Activated T-helper 17 cell treated with anti-CD3 and anti-CD28 coated beads, Interleukin-2, amount 50 U/mL, for 72 hours (primary cell): Measurements from ENCODE around the gene SLC2A4. TPM values are rescaled to one million over a fixed set of nuclear protein-coding genes. Genes with fewer than 3 reads are reported as not detected.

Source experiments
- ATAC-seq: fragments of 150-1000 bp; cut with Tn5 transposase; replicated peaks from 2 replicates; pipeline ENCODE4 v1.10.0; 2021; ENCODE audit warnings: mild to moderate bottlenecking, moderate library complexity
- H3K27ac Mint-ChIP-seq: one replicate; pipeline ENCODE4 v1.8.0; 2022; ENCODE audit warnings: mixed read lengths
- H3K27me3 Mint-ChIP-seq: one replicate; pipeline ENCODE4 v1.8.0; 2022; ENCODE audit warnings: mixed read lengths
- H3K36me3 Mint-ChIP-seq: one replicate; pipeline ENCODE4 v1.8.0; 2022; ENCODE audit warnings: low read depth, mild to moderate bottlenecking, mixed read lengths
- H3K4me1 Mint-ChIP-seq: one replicate; pipeline ENCODE4 v1.8.0; 2022; ENCODE audit warnings: mixed read lengths
- H3K4me3 Mint-ChIP-seq: one replicate; pipeline ENCODE4 v1.8.0; 2022; ENCODE audit warnings: mild to moderate bottlenecking, mixed read lengths
- H3K9me3 Mint-ChIP-seq: one replicate; pipeline ENCODE4 v1.8.0; 2022; ENCODE audit warnings: mixed read lengths
- total RNA-seq, 2 donors: library from RNA; stranded (reverse); gene quantifications; one replicate each; pipeline ENCODE4 v1.2.3, GENCODE V29; 2022

The SLC2A4 gene
- total RNA-seq, 2 donors from 2014 or later = not detected

GRCh38 chr17:7313890-7314718 is 32.6 kb downstream of the SLC2A4 start:
- Mint-ChIP-seq H3K27me3 (no peaks in the 10 kb centered on the region), H3K9me3 (no peaks in the 10 kb centered on the region), H3K27ac (peak overlapping the region; percentile 86), H3K36me3 (peaks cover 90% of the 10 kb centered on the region), H3K4me3 (peak overlapping the region; percentile 95), H3K4me1 (peaks cover 38% of the 10 kb centered on the region)
- ATAC-seq = no peak

DNA sequence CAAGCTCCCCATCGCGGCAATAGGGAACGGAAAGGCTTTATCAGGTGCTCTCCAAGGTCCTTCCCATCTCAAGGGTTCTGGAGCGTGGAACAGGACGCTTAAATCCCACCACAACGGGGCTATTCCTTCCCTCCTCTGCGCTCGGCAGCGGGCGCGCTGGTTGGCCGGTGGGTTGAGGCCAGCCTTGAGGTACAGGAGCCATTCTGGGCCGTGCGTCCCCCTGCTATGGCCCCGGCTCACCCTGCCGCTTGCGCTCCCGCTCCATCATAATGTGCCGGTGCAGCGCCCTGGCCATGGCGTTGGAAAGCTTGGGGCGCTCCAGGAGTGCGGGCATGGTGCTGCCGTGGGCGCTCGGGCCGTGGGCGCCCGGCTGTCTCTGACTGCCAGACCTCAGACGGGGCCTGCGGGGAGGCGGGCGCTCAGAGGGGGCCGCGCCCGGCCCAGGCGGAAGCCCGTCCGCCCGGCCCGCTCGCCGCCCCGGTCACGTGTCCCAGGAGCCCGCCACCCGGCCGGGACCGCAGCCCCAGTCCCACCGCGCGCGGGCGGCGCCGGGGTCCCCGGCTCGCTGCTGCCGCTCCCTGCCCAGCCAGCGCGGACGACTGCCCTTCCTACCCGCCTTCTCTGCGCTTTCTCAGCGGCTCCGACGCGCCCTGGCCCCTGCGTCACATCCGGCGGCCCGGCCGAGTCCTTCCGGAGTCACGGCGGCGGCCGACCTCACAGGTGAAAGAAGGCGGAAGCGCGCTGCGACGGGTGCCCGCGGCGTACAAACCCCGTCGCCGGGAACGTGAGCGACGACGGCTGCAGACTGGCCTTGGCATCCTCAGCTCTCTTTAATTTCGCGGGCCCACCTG is 33.4 kb downstream of the SLC2A4 start, which contains the start of gene GPS2:
TSS of gene GPS2 (minus strand) at position 642 of the 851 bp plus-strand sequence. CDS start at position 334, 308 bp downstream.
- Mint-ChIP-seq H3K9me3 (no peaks in the 10 kb centered on the region), H3K4me1 (peaks cover 30% of the 10 kb centered on the region), H3K36me3 (peaks cover 87% of the 10 kb centered on the region), H3K27ac (peak within 1 kb of the TSS; percentile 86), H3K4me3 (peak within 1 kb of the TSS; percentile 95), H3K27me3 (no peaks in the 10 kb centered on the region)
- ATAC-seq = peak; percentile 97

DNA sequence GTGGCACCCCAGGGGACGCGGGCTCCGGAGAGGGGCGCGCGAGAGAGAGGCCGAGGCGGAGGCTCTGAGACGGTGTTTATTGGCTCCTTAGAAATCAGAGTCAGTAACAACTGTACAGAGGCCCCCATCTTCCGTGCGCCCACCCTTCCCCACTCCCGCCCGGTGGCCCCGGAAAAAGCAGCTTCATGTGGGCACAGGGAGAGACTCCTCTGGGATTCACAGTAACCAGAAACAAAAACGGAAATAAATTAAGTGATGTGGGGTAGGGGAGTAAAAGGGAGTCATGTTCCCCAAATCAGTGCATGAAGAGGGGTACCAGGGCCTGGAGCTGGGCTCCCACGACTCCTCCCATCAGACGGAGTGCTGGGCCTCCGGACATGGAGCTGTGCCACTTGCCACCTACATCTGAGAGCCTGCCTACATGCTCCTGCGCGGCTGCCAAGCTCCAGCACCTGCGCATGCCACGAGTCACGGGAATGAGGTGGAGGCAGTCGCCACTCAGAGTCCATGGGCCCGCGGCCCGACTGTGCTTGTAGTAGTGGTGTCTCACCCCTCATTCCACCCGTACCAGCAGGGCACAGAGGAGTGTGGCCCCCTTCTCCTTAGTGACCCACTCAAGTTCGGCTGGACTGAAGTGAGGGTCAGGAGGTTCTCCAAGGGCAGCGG is 34.2 kb downstream of the SLC2A4 start:
- Mint-ChIP-seq H3K27me3 (no peaks in the 10 kb centered on the region), H3K4me1 (peaks cover 22% of the 10 kb centered on the region), H3K36me3 (peaks cover 80% of the 10 kb centered on the region), H3K9me3 (no peaks in the 10 kb centered on the region), H3K4me3 (peak overlapping the region; percentile 95), H3K27ac (peak overlapping the region; percentile 86)
- no peak for ATAC-seq

- H3K9me3 Mint-ChIP-seq = no peaks in the 10 kb centered on the region
Measured at GRCh38 chr17:7317161-7317803, 35.8 kb downstream of the SLC2A4 start.

GRCh38 chr17:7318121-7318860 is 36.8 kb downstream of the SLC2A4 start:
- Mint-ChIP-seq H3K4me3 (no peak overlapping the region), H3K36me3 (peaks cover 78% of the 10 kb centered on the region), H3K4me1 (peaks cover 5% of the 10 kb centered on the region), H3K27me3 (no peaks in the 10 kb centered on the region), H3K9me3 (no peaks in the 10 kb centered on the region), H3K27ac (peak overlapping the region; percentile 66)
- ATAC-seq = no peak

More at GRCh38 chr17:7317161-7317803, 35.8 kb downstream of the SLC2A4 start:
- H3K27ac Mint-ChIP-seq = peak overlapping the region; percentile 66
- H3K4me3 Mint-ChIP-seq = peak overlapping the region; percentile 33
- H3K36me3 Mint-ChIP-seq = peaks cover 80% of the 10 kb centered on the region
- H3K27me3 Mint-ChIP-seq = no peaks in the 10 kb centered on the region
- no peak for ATAC-seq
- H3K4me1 Mint-ChIP-seq = peaks cover 13% of the 10 kb centered on the region

GRCh38 chr17:7321466-7321865 is 39.9 kb downstream of the SLC2A4 start:
- no peak overlapping the region for H3K27ac Mint-ChIP-seq
- H3K36me3 Mint-ChIP-seq = peaks cover 62% of the 10 kb centered on the region
- H3K4me3 Mint-ChIP-seq = no peak overlapping the region
- no peak for ATAC-seq
- H3K4me1 Mint-ChIP-seq = no peaks in the 10 kb centered on the region
- no peaks in the 10 kb centered on the region for H3K27me3 Mint-ChIP-seq
- no peaks in the 10 kb centered on the region for H3K9me3 Mint-ChIP-seq

DNA sequence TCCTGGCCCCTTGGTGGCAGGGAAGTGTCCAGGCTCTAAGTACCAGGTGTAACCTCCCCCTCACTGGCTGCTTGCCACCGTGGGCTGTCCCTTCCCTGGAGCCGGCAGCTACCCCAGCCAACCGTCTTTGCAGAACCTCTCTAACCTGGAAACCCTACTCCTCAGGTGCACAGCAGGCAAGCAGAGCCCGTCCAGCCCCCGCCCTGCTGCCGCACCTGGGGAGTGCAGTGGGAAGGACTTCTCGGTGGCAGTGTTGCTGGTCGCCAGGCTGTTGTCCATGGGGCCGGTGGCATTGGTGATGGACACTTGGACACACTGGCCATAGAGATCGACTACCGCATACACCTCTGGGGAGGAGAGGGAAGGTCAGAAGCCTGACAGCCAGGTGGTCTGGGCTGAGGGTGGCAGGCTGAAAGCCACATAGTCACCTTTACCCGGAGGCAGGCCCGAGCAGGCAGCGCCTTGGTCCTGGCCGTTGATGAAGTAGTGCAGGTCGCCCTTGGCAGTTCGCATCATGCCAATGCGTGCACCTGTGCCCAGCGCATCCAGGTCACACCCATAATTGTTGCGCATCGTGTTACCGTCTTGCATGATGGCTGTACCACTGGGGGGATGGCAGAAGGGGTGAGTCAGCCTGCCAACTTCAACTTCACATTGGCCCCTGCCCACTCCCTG is 41.1 kb downstream of the SLC2A4 start:
- H3K9me3 Mint-ChIP-seq = no peaks in the 10 kb centered on the region
- no peaks in the 10 kb centered on the region for H3K27me3 Mint-ChIP-seq
- H3K36me3 Mint-ChIP-seq = peaks cover 54% of the 10 kb centered on the region
- H3K4me3 Mint-ChIP-seq = no peak overlapping the region
- H3K4me1 Mint-ChIP-seq = no peaks in the 10 kb centered on the region
- H3K27ac Mint-ChIP-seq = no peak overlapping the region
- no peak for ATAC-seq

DNA sequence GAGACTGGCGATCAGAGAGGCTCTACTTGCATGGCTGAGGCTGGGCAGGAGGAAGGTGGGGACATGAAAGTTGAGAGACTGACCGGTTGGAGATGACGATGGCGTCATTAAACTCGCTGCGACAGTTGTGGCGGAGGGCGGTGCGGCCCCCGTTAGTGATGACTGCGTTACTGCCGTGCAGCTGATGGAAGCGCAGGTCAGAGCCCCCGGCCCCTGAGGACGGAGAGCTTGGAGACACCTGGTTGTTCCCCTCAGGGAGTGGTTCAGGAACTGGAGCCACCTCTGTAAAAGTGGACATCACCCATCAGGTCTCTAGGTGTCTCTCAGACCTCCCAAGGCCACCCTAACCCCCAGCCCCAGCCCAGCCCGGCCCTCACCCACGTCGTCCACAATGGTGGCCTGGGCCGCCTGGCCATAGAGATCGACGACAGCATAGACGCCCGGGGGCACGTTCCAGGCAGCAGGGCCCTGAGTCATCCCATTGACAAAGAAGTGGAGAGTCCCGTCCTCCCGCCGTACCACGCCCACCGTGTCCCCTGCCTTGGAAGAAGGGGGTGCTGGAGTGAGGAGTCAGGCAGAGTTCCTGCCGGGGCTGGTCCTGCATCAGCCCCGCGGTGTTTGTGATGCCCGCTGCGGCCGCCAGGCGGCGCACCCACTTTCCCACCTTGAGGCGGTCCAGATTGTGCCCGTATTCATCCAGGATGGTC is 42.4 kb downstream of the SLC2A4 start:
- H3K9me3 Mint-ChIP-seq = no peaks in the 10 kb centered on the region
- H3K36me3 Mint-ChIP-seq = peaks cover 44% of the 10 kb centered on the region
- H3K4me1 Mint-ChIP-seq = peaks cover 11% of the 10 kb centered on the region
- peak overlapping the region; percentile 36 for H3K27ac Mint-ChIP-seq
- H3K4me3 Mint-ChIP-seq = no peak overlapping the region
- H3K27me3 Mint-ChIP-seq = no peaks in the 10 kb centered on the region
- ATAC-seq = peak; percentile 74

DNA sequence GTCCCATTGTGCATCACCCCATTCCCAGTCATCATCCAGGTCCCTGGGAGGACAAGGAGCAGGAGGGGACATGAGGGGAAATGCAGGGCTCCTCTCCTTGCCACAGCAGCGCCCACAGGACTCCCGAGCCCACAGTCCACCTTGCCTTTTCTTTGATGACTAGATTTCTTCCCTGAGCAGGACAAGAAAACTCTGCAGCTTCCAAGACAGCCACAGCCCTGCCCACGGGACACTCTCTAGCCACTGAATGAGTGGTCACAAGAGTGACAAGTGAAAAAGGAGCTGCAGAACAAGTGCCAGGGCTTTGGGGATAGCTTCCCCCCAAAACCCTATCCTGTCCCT is 42.9 kb downstream of the SLC2A4 start:
- Mint-ChIP-seq H3K27ac (peak overlapping the region; percentile 36), H3K27me3 (no peaks in the 10 kb centered on the region), H3K4me1 (peaks cover 12% of the 10 kb centered on the region), H3K9me3 (no peaks in the 10 kb centered on the region), H3K36me3 (peaks cover 39% of the 10 kb centered on the region), H3K4me3 (no peak overlapping the region)
- no peak for ATAC-seq

DNA sequence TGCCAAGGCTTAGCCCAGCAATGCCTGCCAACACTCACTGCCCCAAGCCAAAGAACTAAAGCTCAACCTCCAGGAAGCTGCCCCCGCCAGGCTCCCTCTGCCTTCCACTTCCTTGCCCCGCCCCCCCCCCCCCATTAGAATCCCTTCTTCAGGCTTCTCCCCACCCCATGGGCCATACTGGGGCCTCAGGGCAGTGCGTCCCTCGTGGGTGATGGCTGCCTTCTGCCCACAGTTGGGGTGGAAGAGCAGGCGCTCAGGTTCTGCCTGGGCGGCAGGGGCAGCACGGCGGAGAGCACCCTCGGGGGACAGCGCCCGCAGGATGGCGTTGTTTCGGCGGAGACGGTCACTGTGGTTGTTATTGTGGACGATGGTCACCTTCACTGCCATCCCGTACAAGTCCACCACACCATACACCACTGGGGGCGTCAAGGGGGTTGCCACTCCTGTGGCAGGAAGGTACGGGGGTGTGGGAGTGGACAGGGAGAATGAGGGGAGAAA is 43.6 kb downstream of the SLC2A4 start:
- Mint-ChIP-seq H3K9me3 (no peaks in the 10 kb centered on the region), H3K27me3 (no peaks in the 10 kb centered on the region), H3K4me1 (peaks cover 12% of the 10 kb centered on the region), H3K27ac (peak overlapping the region; percentile 36), H3K4me3 (no peak overlapping the region), H3K36me3 (peaks cover 36% of the 10 kb centered on the region)
- ATAC-seq = no peak

GRCh38 chr17:7326186-7326585 is 44.7 kb downstream of the SLC2A4 start:
- no peaks in the 10 kb centered on the region for H3K27me3 Mint-ChIP-seq
- H3K36me3 Mint-ChIP-seq = peaks cover 31% of the 10 kb centered on the region
- ATAC-seq = no peak
- H3K4me3 Mint-ChIP-seq = no peak overlapping the region
- H3K9me3 Mint-ChIP-seq = no peaks in the 10 kb centered on the region
- H3K4me1 Mint-ChIP-seq = peaks cover 12% of the 10 kb centered on the region
- no peak overlapping the region for H3K27ac Mint-ChIP-seq

DNA sequence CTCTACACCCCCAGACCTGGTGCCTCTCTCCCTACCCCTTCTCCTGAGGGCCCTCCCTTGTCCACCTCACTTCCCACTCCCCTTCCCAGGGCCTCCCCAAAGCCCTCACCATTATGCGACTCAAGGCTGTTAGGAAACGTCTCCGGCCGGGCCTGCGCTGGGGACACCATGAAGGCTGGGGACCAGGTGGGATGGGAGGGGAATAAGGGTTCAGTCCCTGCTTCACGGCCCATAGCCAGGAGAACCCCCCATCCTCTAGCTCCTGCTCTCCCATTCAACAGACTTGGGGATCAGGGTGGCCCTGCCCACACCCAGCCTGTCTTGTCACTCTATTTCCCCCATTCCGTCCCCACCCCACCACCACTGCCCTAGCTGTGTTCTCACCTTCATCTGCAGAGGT is 45.5 kb downstream of the SLC2A4 start:
- Mint-ChIP-seq H3K27ac (peak overlapping the region; percentile 97), H3K9me3 (no peaks in the 10 kb centered on the region), H3K4me1 (peaks cover 12% of the 10 kb centered on the region), H3K27me3 (no peaks in the 10 kb centered on the region), H3K4me3 (no peak overlapping the region), H3K36me3 (peaks cover 22% of the 10 kb centered on the region)
- no peak for ATAC-seq
